Rectal smooth muscle tissue (tissue), 1 donor: Measurements from ENCODE around the gene NTRK3.

Experiments used
- H3K27ac ChIP-seq: one replicate; pipeline ENCODE4 v1.7.0; 2013; ENCODE audit warnings: low read depth, low read length, inconsistent platforms
- H3K27me3 ChIP-seq: one replicate; pipeline ENCODE4 v1.7.0; 2013; ENCODE audit warnings: low read length; ENCODE audit not compliant: control insufficient read depth, insufficient read depth
- H3K36me3 ChIP-seq: one replicate; pipeline ENCODE4 v1.7.0; 2013; ENCODE audit warnings: low read length; ENCODE audit not compliant: control insufficient read depth, insufficient read depth
- H3K4me1 ChIP-seq: one replicate; pipeline ENCODE4 v1.7.0; 2013; ENCODE audit warnings: low read length; ENCODE audit not compliant: control insufficient read depth, insufficient read depth
- H3K4me3 ChIP-seq: one replicate; pipeline ENCODE4 v1.7.0; 2013; ENCODE audit warnings: low read length
- H3K9ac ChIP-seq: one replicate; pipeline ENCODE4 v1.7.0; 2013; ENCODE audit warnings: low read length

The NTRK3 gene

GRCh38 chr15:88275804-88276203, 19.3 kb upstream of the NTRK3 start:
- H3K36me3 ChIP-seq = no peaks in the 10 kb centered on the region
- H3K27me3 ChIP-seq = no peaks in the 10 kb centered on the region
- H3K27ac ChIP-seq = no peak overlapping the region
- no peak overlapping the region for H3K9ac ChIP-seq
- no peak overlapping the region for H3K4me3 ChIP-seq
- H3K4me1 ChIP-seq = no peaks in the 10 kb centered on the region

- Histone ChIP-seq H3K27me3 (no peaks in the 10 kb centered on the region), H3K4me3 (no peak overlapping the region), H3K4me1 (no peaks in the 10 kb centered on the region), H3K27ac (no peak overlapping the region), H3K36me3 (no peaks in the 10 kb centered on the region), H3K9ac (no peak overlapping the region)
Measured at GRCh38 chr15:88274553-88275460, 18.3 kb upstream of the NTRK3 start.

GRCh38 chr15:88272421-88272820, 15.9 kb upstream of the NTRK3 start:
- no peaks in the 10 kb centered on the region for H3K4me1 ChIP-seq
- no peaks in the 10 kb centered on the region for H3K36me3 ChIP-seq
- no peak overlapping the region for H3K27ac ChIP-seq
- no peak overlapping the region for H3K4me3 ChIP-seq
- peaks cover 3% of the 10 kb centered on the region for H3K27me3 ChIP-seq
- H3K9ac ChIP-seq = no peak overlapping the region

GRCh38 chr15:88269356-88270062, 13.0 kb upstream of the NTRK3 start:
- Histone ChIP-seq H3K4me1 (no peaks in the 10 kb centered on the region), H3K9ac (no peak overlapping the region), H3K4me3 (no peak overlapping the region), H3K36me3 (no peaks in the 10 kb centered on the region), H3K27me3 (peaks cover 3% of the 10 kb centered on the region), H3K27ac (no peak overlapping the region)

- no peak overlapping the region for H3K9ac ChIP-seq
- H3K27me3 ChIP-seq = peaks cover 3% of the 10 kb centered on the region
- no peaks in the 10 kb centered on the region for H3K36me3 ChIP-seq
- no peak overlapping the region for H3K27ac ChIP-seq
- no peak overlapping the region for H3K4me3 ChIP-seq
- no peaks in the 10 kb centered on the region for H3K4me1 ChIP-seq
Measured at GRCh38 chr15:88267720-88268119, 11.2 kb upstream of the NTRK3 start.

- peaks cover 3% of the 10 kb centered on the region for H3K27me3 ChIP-seq
- no peaks in the 10 kb centered on the region for H3K4me1 ChIP-seq
- H3K36me3 ChIP-seq = no peaks in the 10 kb centered on the region
- H3K27ac ChIP-seq = no peak overlapping the region
- H3K4me3 ChIP-seq = no peak overlapping the region
- H3K9ac ChIP-seq = no peak overlapping the region
Measured at GRCh38 chr15:88266170-88266569, 9.6 kb upstream of the NTRK3 start.

- Histone ChIP-seq H3K27ac (no peak overlapping the region), H3K4me1 (no peaks in the 10 kb centered on the region), H3K4me3 (no peak overlapping the region), H3K36me3 (no peaks in the 10 kb centered on the region), H3K9ac (no peak overlapping the region), H3K27me3 (peaks cover 3% of the 10 kb centered on the region)
Measured at GRCh38 chr15:88264622-88265021, 8.1 kb upstream of the NTRK3 start.

GRCh38 chr15:88262064-88262463, 5.5 kb upstream of the NTRK3 start:
- Histone ChIP-seq H3K36me3 (no peaks in the 10 kb centered on the region), H3K4me3 (no peak overlapping the region), H3K9ac (no peak overlapping the region), H3K27ac (no peak overlapping the region), H3K4me1 (no peaks in the 10 kb centered on the region), H3K27me3 (peaks cover 6% of the 10 kb centered on the region)

GRCh38 chr15:88258093-88258641, 1.6 kb upstream of the NTRK3 start:
- Histone ChIP-seq H3K9ac (no peak overlapping the region), H3K4me3 (no peak overlapping the region), H3K27ac (no peak overlapping the region), H3K36me3 (no peaks in the 10 kb centered on the region), H3K4me1 (peaks cover 3% of the 10 kb centered on the region), H3K27me3 (peaks cover 23% of the 10 kb centered on the region)

GRCh38 chr15:88257311-88258092, 963 bp upstream of the NTRK3 start:
- H3K27me3 ChIP-seq = peaks cover 29% of the 10 kb centered on the region
- H3K36me3 ChIP-seq = no peaks in the 10 kb centered on the region
- peaks cover 3% of the 10 kb centered on the region for H3K4me1 ChIP-seq
- no peak overlapping the region for H3K9ac ChIP-seq
- no peak overlapping the region for H3K4me3 ChIP-seq
- no peak overlapping the region for H3K27ac ChIP-seq

- Histone ChIP-seq H3K4me1 (peaks cover 3% of the 10 kb centered on the region), H3K27me3 (peaks cover 36% of the 10 kb centered on the region), H3K4me3 (peak overlapping the region; percentile 55), H3K27ac (no peak overlapping the region), H3K9ac (no peak overlapping the region), H3K36me3 (no peaks in the 10 kb centered on the region)
Measured at GRCh38 chr15:88255484-88256278, 858 bp downstream of the NTRK3 start.
